Posterior vena cava (tissue), 2 donors: Measurements from ENCODE around the gene ACER3. TPM values are rescaled to one million over a fixed set of nuclear protein-coding genes. Genes with fewer than 3 reads are reported as not detected.

Source experiments
- DNase-seq: peaks from one replicate; pipeline ENCODE4 v3.0.0-alpha.2; 2020; ENCODE audit warnings: low spot score
- intact Hi-C, 2 donors: fragments of 100-400 bp; cut with DNase I; formaldehyde crosslinking; loops; one replicate each; pipeline versions ENCODE4 v1.14.1 to v1.14.2; 2022 to 2023
- total RNA-seq, 2 donors: library from RNA; stranded (reverse); fragmentation: NEBNext Ultra II Directional; extraction: Animal tissue kit (Norgen Biotek cat#: 25700); gene quantifications; one replicate each; pipeline ENCODE4 v1.2.1, GENCODE V29; 2021
- donor health status: DM: yes; HTN: yes; CAD: no.
- donor health status: DM: yes; HTN: yes; CAD: no.

ACER3 gene
- total RNA-seq, 2 donors from 2014 or later: 22.0 to 27.0 TPM

DNA sequence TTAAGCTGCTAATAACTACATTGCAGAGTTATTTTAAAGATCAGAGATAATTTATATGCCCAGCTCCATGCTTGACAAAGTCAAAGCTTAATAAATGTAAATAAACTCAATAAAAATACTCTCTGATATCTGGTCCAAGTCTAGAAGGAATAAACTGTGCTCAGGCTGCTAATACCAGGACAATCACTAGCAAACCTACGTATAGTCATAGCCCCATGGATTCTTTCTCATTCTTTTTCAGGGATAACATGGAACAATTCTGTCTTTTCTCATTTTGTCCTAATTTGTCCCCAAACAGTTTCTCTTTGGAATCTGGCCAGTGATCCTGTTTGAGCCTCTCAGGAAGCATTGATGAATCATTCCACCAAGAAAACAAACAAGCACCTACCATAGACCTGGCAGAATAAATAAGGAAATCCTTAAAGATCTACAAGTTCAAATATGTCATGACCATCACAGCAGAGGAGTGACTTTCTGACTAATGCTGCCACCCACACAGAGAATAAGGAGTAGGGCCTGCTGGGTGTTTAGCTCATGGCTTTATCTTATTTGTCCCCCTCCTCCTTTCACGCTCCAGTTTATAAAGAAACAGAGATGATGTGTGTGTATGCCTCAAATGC, 159.4 kb downstream of the ACER3 start:
- intact Hi-C loops: no loop called here
- no peak for DNase-seq

DNA sequence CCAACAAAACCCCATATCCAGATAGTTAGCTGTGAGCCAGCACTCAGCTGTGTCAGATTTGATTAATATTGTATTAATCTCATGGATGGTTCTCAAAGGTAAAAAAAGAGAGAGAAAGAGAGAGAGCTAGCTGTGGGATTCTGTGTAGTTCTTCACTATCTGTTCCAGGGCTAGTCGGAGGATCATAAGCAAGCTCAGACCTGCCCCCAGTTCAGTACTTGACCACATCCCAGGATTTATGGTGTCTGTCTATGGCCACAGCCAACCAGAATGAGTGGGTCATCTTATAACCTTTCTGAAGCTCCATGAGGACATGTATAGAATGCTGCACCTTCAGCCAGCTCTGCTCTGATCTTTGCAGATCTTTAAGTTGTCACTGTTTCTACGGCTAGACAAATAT, 160.0 kb downstream of the ACER3 start:
- intact Hi-C loops: no loop called here
- no peak for DNase-seq

DNA sequence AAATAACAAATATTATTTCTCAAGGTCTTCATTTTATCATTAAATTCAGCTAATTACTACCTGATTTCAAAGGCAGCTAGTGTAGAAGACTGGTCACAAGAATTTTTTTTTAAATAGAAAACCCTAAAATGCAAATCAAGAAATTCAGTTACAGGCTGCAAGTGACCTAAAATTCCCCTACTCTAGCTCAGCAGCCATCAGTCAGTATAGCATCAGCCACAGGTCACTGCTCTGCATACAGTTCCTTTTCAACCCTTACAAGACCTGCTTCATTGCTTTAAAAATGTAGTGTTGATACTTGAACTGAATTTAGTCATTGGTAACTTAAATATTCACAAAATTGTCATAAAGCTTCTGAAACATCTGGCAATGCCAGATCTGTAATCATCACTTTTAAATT, 164.0 kb downstream of the ACER3 start:
- intact Hi-C loops: no loop called here
- no peak for DNase-seq

DNA sequence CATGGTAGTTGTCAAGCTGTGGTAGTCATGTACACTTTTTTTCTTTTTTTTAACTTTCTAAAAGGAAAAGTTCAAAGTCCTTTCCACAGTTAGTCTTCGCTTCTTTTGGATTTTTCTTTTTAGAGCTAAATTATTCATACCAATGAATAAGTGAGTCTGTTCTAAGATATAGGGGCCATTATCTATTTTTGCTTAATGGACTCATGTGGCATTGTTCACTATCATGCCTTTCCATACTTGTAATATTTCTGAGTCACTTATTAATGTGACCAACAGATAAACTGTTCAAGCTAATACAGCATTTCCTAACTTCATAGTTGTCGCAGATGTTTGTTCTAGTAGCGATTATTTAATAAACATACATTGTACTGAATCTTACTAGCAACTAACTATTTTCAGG, 165.5 kb downstream of the ACER3 start:
- DNase-seq: no peak
- intact Hi-C loops: no loop called here

DNA sequence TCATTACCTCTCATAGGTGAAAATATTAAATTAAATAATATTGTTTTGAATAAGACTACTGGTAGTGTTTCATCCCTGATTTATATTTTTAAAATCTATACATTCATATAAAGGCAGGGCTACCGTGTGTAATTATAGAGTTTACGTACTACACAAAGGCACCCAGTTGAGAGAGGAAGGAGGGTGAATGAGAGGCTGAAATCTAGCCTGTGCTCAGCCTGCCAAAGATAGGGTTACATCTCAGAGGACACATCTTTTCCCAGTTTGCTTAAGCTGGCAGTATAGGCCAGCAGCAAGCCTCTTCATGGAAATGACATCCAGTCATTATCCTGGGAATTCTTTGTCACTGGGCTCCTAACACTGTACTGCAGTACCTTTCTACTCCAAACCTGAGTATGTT, 166.0 kb downstream of the ACER3 start:
- no peak for DNase-seq
- intact Hi-C loops: no loop called here

DNA sequence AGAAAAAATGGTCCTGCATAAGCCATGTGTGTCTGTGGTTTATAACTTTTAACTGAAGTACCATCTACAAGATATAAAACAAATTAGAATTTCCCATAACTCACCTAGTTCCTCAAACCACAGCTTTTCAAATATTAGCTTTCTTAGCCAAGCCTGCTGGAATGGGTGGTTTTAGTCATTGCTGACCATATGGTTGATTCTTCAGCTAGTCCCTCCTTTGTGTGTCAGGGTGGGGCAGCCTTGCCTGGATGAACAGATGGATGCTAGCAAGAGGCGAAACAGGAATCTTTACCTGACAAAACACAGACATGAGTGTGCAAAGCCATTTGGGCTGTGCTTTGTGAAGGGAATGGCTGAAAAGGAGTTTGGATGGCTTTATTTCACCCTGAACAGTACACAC, 166.6 kb downstream of the ACER3 start:
- intact Hi-C loops: no loop called here
- DNase-seq: no peak

DNA sequence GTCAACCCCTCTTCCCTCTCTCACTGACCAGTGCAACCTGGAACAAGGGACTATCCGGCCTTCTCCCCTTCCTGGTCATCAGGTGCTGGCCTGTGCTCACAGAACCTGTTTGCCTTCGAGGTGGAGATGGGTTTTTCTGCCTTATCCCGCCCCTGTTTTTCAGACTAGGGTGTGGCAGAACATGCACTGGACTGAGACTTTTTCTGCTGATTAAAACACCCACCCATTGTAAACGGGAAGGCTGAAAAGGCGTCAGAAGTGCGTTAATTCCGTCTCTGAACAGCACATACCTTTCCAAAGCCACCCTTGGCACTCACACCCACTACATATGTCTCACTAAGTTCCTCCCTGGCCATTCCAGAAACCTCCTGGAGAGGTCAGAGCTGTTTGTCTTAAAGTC, 169.1 kb downstream of the ACER3 start:
- DNase-seq: no peak
- intact Hi-C loops: loop anchor here in 1 of 2 donors (10.0 kb wide), 1 partner anchor 225 kb away; no protein-coding TSS in a partner anchor

DNA sequence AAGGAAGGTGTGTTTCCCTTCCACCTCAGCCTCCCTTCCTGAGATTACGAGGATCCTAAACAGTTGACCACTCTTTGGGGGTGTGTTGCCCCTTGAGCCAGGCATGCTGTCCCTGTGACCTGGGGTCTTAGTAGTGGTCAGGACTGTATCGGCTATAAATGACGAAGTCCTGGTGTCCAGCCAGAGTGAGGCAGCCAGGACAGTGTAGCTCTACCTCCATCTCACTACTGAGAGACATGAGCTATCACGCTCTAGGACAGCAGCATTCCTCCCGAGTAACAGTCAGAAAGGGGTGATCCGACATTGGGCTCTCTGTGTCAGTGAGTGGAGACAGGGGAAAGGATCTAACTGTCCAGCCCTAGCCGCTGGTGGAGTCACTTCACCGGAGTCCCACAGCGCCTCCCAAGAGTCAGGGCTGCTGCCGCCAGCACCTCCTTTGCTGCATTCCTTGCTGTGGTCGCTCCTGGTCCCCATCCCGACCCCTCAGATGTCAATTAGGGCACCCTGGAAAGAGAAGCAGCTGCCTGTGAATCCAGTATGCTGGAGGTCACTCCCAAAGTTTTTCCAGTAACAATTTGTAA, 170.2 kb downstream of the ACER3 start:
- intact Hi-C loops: loop anchor here in 1 of 2 donors (10.0 kb wide), 1 partner anchor 226 kb away; no protein-coding TSS in a partner anchor
- no peak for DNase-seq

DNA sequence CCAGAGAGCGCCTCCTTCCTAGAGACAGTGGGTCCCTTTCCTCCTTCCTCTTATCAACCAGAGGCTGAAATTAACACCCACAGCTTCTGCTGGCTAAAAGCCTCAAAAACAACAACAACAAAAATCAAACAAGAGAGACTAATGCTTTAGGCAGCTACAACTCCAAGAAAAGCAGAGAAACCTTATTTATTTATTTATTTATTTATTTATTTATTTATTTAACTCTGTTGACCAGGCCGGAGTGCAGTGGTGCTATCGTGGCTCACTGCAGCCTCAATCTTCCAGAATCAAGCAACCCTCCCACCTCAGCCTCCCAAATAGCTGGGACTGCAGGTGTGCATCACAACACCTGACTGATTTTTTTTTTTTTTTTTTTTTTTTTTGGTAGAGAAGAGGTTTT, 170.9 kb downstream of the ACER3 start:
- intact Hi-C loops: loop anchor here in 1 of 2 donors (10.0 kb wide), 1 partner anchor 227 kb away; no protein-coding TSS in a partner anchor
- DNase-seq: no peak

DNA sequence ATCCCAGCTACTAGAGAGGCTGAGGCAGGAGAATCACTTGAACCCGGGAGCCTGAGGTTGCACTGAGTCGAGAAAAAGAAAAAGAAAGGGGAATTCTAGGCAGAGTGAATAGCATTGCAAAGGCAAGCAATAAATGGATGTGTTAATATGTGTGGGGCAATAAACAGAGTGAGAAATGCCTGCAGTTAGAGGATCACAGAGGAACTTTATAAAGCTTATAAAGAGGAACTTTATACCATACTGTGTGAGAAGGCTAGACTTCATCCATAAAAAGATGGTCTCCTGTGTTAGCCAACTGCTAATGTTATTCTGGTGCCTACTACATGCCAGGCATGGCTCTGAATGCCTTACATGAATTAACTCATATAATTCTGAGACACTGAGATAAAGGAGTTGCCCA, 174.3 kb downstream of the ACER3 start:
- no peak for DNase-seq
- intact Hi-C loops: loop anchor here in 1 of 2 donors (10.0 kb wide), 1 partner anchor 230 kb away; no protein-coding TSS in a partner anchor

DNA sequence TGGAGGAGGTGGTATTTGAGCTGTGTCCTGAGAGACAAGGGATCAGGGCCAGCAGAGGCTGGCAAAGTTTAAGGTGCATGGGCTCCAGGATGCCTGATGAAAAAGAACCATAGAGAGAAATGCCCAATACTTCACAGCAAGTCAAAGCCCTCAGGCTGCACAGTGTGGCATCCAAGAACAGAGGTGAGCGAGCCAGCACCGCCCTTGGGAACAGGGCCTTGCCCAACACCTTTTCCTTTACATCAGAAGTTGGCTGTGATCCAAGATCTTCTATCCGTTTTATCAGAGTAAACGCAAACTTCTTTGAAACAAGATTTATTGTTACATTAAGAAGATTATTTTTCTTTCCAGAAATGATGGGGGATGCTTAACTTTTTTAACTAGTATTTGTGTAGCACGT, 174.9 kb downstream of the ACER3 start:
- DNase-seq: no peak
- intact Hi-C loops: loop anchor here in 1 of 2 donors (10.0 kb wide), 1 partner anchor 231 kb away; no protein-coding TSS in a partner anchor

DNA sequence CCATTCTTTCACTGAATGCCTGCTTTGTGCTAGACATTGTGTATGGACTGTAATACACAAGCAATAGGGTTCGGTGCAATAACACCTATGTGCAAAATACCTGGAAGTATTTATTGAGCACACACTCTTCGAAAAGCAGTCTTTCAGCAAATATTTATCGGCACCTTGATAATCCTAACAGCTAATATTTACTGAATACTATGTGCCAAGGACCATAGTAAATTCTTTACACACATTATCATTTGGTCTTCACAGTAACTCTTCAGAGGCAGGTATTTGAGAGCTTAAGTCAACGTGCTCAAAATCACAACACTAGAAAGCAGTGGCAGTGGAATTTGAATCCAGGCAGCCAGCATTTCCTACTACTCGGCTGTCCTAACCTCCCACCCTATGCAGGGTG, 175.7 kb downstream of the ACER3 start:
- intact Hi-C loops: loop anchor here in 1 of 2 donors (10.0 kb wide), 1 partner anchor 232 kb away; no protein-coding TSS in a partner anchor
- DNase-seq: no peak

DNA sequence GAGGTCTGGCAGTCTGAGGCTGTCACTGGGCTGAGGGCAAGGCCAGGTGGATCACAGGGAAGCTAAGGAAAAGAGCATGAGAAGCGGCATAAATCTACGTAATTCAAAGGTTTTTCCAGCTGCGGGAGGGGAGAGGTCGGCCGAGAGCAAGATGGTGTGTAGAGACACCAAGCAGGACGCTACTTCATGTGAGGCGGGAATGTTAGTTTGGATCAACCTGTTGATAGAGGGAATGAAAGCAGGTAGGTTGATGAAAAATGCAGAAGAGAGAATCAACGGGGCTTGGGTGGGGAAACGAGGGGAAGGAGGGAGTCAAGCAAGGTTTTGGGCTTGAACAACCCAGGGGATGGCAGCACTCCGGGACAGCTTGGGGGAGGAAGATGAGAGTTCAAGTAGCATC, 176.3 kb downstream of the ACER3 start:
- intact Hi-C loops: loop anchor here in 1 of 2 donors (10.0 kb wide), 1 partner anchor 232 kb away; no protein-coding TSS in a partner anchor
- no peak for DNase-seq

DNA sequence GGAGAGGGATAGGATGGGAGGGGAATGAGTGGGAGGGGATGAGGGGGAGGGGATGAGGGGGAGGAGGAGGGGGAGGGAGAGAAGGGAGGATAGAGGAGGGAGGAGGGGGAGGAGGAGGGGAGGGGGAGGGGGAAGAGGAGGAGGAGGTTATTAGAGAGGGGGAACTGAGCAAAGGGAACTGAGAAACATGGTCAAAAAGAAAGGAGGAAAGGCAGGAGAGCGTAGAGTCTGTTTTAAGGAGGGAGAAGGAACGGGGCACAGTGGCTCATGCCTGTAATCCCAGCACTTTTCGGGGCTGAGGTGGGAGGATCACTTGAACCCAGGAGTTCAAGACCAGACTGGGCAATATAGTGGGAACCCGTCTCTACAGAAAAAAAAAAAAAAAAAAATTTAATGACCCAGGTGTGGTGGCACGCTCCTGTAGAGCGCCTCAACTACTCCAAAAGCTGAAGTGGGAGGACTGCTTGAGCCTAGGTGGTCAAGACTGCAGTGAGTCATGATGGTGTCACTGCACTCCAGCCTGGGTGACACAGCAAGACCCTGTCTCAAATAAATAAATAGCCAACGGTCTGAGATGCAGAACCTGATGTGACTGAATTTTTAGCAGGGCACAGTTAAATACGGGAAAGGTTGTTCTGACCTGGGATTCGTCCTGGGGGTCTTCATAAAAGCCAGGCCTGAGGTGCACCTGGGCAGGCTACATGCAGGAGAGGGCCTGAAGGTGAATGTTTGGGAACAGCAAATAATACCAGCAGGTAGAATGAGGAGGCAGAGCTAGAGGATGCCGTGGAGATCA, 177.5 kb downstream of the ACER3 start:
- intact Hi-C loops: loop anchor here in 1 of 2 donors (10.0 kb wide), 1 partner anchor 233 kb away; no protein-coding TSS in a partner anchor
- no peak for DNase-seq

DNA sequence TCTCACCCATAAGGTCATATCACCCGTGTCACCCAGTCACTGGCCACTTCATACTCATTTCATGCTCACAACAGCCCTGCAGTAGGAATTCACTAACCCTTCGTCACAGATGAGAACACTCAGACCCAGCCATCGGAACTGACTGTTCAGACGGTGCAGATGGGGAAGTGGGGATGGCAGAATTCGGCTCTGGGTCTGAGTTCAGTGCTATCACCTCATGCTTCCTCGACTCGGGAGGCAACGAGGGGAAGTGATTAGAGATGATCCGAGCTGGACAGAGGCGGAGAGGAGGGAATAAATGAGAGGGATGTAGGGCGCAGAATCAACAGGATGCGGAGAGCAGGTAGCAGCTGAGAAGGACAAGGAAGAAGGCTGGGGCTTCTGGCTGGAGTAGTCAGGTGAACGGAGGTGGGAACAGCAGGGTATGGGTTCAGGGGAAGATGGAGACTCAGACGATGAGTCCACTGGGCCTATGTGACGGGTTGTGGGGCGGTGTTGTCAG, 178.2 kb downstream of the ACER3 start:
- no peak for DNase-seq
- intact Hi-C loops: loop anchor here in 1 of 2 donors (10.0 kb wide), 1 partner anchor 234 kb away; no protein-coding TSS in a partner anchor

DNA sequence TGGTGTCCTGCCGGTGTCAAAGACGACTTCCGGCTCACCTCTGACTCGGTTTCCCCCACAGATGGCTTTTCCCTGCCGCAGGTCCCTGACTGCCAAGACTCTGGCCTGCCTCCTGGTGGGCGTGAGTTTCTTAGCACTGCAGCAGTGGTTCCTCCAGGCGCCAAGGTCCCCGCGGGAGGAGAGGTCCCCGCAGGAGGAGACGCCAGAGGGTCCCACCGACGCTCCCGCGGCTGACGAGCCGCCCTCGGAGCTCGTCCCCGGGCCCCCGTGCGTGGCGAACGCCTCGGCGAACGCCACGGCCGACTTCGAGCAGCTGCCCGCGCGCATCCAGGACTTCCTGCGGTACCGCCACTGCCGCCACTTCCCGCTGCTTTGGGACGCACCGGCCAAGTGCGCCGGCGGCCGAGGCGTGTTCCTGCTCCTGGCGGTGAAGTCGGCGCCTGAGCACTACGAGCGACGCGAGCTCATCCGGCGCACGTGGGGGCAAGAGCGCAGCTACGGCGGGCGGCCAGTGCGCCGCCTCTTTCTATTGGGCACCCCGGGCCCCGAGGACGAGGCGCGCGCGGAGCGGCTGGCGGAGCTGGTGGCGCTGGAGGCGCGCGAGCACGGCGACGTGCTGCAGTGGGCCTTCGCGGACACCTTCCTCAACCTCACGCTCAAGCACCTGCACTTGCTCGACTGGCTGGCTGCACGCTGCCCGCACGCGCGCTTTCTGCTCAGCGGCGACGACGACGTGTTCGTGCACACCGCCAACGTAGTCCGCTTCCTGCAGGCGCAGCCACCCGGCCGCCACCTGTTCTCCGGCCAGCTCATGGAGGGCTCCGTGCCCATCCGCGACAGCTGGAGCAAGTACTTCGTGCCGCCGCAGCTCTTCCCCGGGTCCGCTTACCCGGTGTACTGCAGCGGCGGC, 179.0 kb downstream of the ACER3 start:
- intact Hi-C loops: loop anchor here (10.0 kb wide), 2 partner anchors 145 to 235 kb away; no protein-coding TSS in a partner anchor
- no peak for DNase-seq

DNA sequence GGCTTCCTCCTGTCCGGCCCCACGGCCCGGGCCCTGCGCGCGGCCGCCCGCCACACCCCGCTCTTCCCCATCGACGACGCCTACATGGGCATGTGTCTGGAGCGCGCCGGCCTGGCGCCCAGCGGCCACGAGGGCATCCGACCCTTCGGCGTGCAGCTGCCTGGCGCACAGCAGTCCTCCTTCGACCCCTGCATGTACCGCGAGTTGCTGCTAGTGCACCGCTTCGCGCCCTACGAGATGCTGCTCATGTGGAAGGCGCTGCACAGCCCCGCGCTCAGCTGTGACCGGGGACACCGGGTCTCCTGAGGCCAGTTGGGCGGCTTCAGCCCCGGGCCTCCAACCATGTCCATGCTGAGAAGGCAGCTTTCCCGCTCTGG, 179.7 kb downstream of the ACER3 start:
- intact Hi-C loops: loop anchor here in 1 of 2 donors (10.0 kb wide), 1 partner anchor 144 kb away; no protein-coding TSS in a partner anchor
- no peak for DNase-seq

DNA sequence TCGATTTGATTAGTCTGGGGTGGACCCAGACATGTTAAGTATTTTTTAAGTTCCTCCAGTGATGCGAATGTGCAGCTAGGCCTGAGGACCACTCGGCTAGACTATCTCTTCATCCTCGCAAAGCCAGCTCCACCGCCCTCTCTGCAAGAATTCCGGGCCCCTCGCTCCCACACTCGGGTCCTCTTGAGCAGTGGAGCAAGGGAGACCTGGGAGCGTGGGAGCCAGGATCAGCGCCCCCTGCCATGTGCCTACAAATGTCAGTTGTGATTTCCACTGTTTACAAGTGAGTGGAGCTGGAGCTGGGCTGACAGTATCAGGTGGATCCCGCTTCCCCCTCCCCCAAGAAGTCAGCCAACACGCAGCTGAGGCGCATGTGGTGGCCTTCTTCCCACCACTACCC, 180.2 kb downstream of the ACER3 start:
- intact Hi-C loops: loop anchor here in 1 of 2 donors (10.0 kb wide), 1 partner anchor 144 kb away; no protein-coding TSS in a partner anchor

More for the DNA sequence above, 180.2 kb downstream of the ACER3 start:
- no peak for DNase-seq
